ENCODE measurements around the gene PLCD4.

PLCD4 gene

GRCh38 chr2:218621007-218621406, 13.3 kb downstream of the PLCD4 start:
- no peak for DNase-seq (ENCODE audit: low read depth in 2 of 2, low spot score in 1 of 2)

GRCh38 chr2:218622606-218623365, 15.1 kb downstream of the PLCD4 start:
- no peak for DNase-seq (ENCODE audit: low read depth in 2 of 2, low spot score in 1 of 2)

GRCh38 chr2:218623366-218623705, 15.6 kb downstream of the PLCD4 start:
- no peak for DNase-seq (ENCODE audit: low read depth in 2 of 2, low spot score in 1 of 2)

GRCh38 chr2:218626369-218626768, 18.7 kb downstream of the PLCD4 start:
- DNase-seq (ENCODE audit: low read depth in 2 of 2, low spot score in 1 of 2): no peak

- DNase-seq (ENCODE audit: low read depth in 2 of 2, low spot score in 1 of 2): no peak
Measured at GRCh38 chr2:218627939-218628338, 20.2 kb downstream of the PLCD4 start.

GRCh38 chr2:218631837-218632236, 24.1 kb downstream of the PLCD4 start:
- DNase-seq (ENCODE audit: low read depth in 2 of 2, low spot score in 1 of 2): no peak

GRCh38 chr2:218635719-218636118, 28.0 kb downstream of the PLCD4 start:
- no peak for DNase-seq (ENCODE audit: low read depth in 2 of 2, low spot score in 1 of 2)

GRCh38 chr2:218638372-218638771, 30.7 kb downstream of the PLCD4 start:
- no peak for DNase-seq (ENCODE audit: low read depth in 2 of 2, low spot score in 1 of 2)

DNA sequence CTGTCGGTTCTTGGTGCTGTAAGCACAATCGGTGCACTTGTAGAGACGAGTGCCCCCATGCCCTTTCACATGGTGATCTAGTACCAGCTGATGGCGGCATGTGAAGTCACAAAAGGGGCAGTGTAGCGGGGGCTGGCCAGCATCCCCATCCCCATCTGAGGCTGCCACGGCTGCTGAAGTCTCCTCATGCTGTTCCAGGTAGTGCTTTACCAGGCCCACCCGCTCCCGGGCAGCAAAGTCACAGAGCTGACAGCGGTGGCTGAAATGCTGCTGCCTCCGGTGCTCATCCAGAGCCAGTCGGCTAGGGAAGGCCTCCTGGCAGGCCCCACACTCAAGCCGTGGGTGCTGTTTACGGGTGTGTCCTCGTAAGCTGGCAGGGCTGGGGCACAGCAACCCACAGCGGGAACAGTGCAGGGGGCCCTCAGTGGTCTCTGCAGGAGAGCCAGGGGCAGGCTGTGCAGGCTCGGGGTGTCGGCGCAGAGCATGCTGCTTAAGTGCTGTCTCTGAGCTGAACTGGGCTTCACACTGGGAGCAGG, 34.5 kb downstream of the PLCD4 start:
- DNase-seq (ENCODE audit: low read depth in 2 of 2, low spot score in 1 of 2): no peak

DNA sequence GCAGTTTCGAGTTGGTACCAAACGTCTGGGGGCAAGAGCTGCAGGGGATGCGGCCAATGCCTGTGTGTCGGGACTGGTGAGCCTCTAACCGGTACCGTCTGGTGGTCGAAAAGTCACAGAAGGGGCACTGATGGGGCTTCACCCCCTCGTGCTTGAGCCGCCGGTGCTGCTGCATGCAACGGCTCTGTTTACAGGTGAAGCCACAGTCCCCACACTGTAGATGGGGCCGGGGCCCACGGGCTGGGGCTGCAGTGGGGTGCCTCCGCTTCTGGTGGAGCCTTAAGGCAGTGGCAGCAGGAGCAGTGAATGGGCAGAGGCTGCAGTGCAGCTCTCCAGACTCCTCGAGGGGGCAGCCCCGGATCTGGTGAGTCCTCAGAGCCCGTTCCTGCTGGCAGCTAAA, 35.1 kb downstream of the PLCD4 start:
- DNase-seq (ENCODE audit: low read depth in 2 of 2, low spot score in 1 of 2): no peak

GRCh38 chr2:218643751-218644310, 36.1 kb downstream of the PLCD4 start:
- DNase-seq (ENCODE audit: low read depth in 2 of 2, low spot score in 1 of 2): no peak

GRCh38 chr2:218644721-218645120, 37.0 kb downstream of the PLCD4 start:
- no peak for DNase-seq (ENCODE audit: low read depth in 2 of 2, low spot score in 1 of 2)

GRCh38 chr2:218645126-218645525, 37.4 kb downstream of the PLCD4 start:
- DNase-seq (ENCODE audit: low read depth in 2 of 2, low spot score in 1 of 2): no peak

- peak in 1 of 2 donors; percentile 17 for DNase-seq (ENCODE audit: low read depth in 2 of 2, low spot score in 1 of 2)
Measured at GRCh38 chr2:218648088-218648786, 40.5 kb downstream of the PLCD4 start.

DNA sequence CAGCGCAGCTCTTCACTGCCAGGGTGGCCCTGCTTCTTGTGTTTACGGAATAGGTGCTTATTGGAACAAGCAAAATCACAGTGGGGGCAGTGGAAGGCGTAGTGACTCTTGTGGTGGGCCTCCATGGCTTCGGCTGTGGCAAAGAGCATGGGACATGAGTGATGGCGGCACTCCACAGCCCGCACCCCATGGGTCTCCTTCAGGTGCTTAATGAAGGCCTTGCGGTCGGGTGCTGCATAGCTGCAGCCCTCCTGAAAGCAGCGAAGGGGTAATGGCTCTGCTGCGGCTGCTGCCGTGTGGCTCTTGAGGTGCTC, 41.0 kb downstream of the PLCD4 start:
- no peak for DNase-seq (ENCODE audit: low read depth in 2 of 2, low spot score in 1 of 2)

- no peak for DNase-seq (ENCODE audit: low read depth in 2 of 2, low spot score in 1 of 2)
Measured at GRCh38 chr2:218655751-218656150, 48.1 kb downstream of the PLCD4 start.

GRCh38 chr2:218658671-218659257, 51.1 kb downstream of the PLCD4 start:
- peak in 1 of 2 donors; percentile 3 for DNase-seq (ENCODE audit: low read depth in 2 of 2, low spot score in 1 of 2)

DNA sequence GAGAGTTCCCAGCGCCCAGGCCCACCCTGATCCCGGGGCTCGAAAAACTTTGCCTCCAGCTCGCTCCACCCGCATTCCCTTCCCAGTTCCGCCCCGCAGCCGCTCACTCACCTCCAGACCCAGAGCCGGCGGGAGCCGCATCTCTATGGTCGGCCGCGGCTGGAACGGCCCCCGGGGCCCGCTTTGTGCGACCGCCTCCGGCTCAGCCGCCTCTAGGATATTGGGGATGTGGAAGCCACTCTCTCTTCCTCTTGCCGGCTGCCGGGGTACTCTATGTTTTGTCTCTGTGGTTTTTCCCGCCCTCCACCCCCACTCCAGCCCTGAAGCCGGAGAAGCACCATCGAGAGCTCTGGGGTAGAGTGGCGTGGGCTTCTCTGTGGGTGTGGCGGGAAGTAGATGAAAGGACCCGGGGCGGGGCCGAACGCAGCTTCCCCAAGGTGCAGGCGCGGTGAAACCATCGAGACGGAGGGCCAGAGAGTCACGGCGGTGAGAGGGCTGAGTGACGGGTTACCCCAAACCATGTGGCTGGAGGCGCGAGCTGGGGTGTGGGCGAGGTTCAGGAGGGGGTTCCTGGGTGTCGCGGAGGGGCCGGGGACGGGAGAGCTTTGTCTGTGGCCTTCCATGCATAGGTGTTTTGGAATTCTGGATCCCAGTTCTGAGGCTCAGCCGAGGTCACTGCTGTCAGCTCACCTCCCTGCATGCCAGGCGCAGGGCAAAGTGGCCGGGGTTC, 51.7 kb downstream of the PLCD4 start, which contains the start of the genes BCS1L and ZNF142:
TSS of gene BCS1L (plus strand) at position 426 of the 730 bp plus-strand sequence. CDS start 1,305 bp downstream, outside the sequence.
TSS of gene ZNF142 (minus strand) at position 366 of the 730 bp plus-strand sequence. CDS start 3,194 bp downstream, outside the sequence.
- DNase-seq (ENCODE audit: low read depth in 2 of 2, low spot score in 1 of 2): peak; percentile 74 to 81

GRCh38 chr2:218659988-218660358, 52.3 kb downstream of the PLCD4 start:
- no peak for DNase-seq (ENCODE audit: low read depth in 2 of 2, low spot score in 1 of 2)

DNA sequence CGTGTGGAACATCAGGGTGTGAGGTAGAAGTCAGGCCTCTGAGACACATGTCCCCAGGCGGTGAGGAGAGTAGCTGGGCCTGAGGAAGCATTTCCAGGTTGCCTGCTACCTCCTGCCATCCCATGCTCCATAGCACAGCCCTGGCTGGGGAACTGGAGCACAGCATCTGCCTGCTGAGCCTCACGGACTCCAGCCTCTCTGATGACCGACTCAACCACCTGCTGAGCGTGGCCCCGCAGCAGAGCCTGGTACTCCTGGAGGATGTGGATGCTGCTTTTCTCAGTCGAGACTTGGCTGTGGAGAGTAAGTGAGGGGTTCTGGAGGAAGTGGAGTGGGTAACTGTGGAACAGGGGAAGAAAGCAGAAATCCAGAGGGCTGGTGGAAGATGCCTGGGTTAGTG, 54.7 kb downstream of the PLCD4 start:
- DNase-seq (ENCODE audit: low read depth in 2 of 2, low spot score in 1 of 2): no peak

DNA sequence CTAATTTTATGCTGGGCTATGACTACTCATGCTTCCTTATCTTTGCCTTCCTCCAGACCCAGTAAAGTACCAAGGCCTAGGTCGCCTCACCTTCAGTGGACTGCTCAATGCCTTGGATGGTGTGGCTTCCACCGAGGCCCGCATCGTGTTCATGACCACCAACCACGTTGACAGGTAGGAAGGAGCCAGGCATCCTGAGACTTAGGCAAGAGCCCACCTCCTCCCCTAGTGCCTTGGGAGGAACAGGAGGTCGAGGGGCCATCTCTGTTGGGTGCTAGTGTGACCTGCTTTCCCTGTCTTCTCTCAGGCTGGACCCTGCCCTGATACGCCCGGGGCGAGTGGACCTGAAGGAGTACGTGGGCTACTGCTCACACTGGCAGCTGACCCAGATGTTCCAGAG, 55.1 kb downstream of the PLCD4 start:
- no peak for DNase-seq (ENCODE audit: low read depth in 2 of 2, low spot score in 1 of 2)
